GM19395 (cell line): ENCODE results near the gene SCPEP1.
A peak's percentile ranks its signal among the peaks of the same experiment; 100 is the strongest.
"Not testable (repeated sequence)": the region's sequence is repeated elsewhere in the genome, so short reads cannot be mapped to it uniquely, and the experiment has no call there.

ENCODE experiments used
- ATAC-seq: cut with Tn5 transposase; IDR thresholded peaks from one replicate; pipeline ENCODE4 v1.9.1; 2021; ENCODE audit warnings: mild to moderate bottlenecking, moderate library complexity; ENCODE audit not compliant: unreplicated experiment

Gene SCPEP1

GRCh38 chr17:56960596-56961538, 17.1 kb upstream of the SCPEP1 start, which contains the start of gene COIL:
Gene COIL (minus strand): TSS chr17:56961050. CDS start chr17:56961019, 31 bp downstream.
- peak; percentile 97 for ATAC-seq

GRCh38 chr17:56965241-56965640, 12.7 kb upstream of the SCPEP1 start:
- not testable (repeated sequence) for ATAC-seq

DNA sequence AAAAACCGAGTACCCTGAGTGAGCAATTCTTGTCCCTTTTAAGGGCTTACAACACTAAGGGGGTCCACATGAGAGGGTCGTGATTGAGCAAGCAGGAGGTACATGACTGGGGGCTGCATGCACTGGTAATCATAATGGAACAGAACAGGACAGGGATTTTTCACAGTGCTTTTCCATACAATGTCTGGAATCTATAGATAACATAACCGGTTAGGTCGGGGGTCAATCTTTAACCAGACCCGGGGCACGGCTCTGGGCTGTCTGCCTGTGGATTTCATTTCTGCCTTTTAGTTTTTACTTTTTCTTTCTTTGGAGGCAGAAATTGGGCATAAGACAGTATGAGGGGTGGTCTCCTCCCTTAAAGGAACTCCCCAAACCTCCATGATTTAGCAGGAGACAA, 12.2 kb upstream of the SCPEP1 start:
- not testable (repeated sequence) for ATAC-seq

- ATAC-seq: no peak
Observed at GRCh38 chr17:56966338-56966737, 11.6 kb upstream of the SCPEP1 start.

GRCh38 chr17:56970974-56971373, 7.0 kb upstream of the SCPEP1 start:
- ATAC-seq: no peak

- no peak for ATAC-seq
Observed at GRCh38 chr17:56972111-56972730, 5.7 kb upstream of the SCPEP1 start.

GRCh38 chr17:56973520-56973919, 4.4 kb upstream of the SCPEP1 start:
- ATAC-seq: no peak

DNA sequence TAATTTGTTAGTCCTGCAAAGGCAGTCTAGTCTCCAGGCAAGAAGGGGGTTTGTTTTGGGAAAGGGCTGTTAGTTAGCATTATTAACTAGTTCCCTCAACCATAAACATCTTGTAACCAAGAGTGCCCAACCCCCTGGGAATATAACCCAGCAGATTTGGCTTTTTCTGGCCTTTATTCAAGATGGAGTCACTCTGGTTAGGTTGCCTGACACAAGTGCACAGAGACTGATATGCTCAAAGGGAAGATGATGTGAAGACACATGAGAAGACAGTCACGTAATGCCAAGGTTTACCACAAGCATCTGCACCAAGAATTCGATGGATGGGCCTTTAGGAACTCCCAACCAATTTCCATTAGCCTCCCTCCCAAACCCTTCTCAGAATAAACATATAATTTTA, 3.9 kb upstream of the SCPEP1 start:
- ATAC-seq: no peak

- ATAC-seq: no peak
Observed at GRCh38 chr17:56975656-56976055, 2.3 kb upstream of the SCPEP1 start.

- no peak for ATAC-seq
Observed at GRCh38 chr17:56976941-56977608, 856 bp upstream of the SCPEP1 start.

DNA sequence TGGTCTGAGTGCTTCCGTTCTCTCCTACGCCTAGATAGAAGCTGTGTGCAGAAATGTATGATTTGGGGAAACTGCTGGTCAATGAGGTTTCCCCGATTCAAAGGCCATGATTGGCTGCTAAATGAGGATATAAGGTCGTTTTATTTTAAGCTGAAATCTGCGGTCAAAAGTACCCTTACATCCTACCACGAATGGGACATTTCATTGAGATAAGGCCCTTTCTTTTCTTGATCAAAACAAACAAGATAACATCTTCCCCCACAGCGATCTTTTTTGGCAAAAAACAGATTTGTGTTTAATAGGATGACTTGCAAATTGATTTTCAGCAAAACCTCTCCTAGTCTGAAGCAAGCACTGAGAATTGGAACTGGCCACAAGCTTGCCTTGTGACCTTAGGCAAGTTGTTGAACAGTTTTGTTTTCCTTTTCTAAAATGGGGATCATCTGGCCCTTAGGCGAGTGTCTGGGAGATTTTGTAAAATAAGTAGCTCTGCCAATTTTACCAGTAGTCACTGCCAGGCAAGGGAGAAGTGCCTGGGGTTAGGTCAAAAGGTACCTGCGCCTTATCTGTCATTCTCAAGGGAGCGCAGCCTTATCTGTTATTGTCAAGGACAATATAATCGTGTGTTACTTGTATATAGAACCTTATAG, 635 bp downstream of the SCPEP1 start:
- ATAC-seq: peak; percentile 40

DNA sequence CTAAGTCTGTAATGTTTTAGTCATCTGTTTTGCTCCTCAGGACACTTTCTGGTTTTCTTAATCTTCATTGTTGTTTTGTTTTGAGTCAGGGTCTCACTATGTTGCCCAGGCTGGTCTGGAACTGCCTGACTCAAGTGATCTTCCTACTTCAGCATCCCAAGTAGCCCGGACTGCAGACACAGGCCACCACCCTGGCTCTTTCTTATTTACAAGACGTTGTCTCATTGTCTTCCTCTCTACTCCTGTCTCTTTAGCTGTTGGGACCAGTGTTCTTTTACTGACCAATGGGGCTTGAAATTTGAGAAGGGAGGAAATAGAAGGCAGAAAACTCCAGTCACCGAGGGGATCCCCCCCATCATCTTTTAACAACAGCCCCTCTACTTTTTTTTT, 1.2 kb downstream of the SCPEP1 start:
- peak; percentile 14 for ATAC-seq

DNA sequence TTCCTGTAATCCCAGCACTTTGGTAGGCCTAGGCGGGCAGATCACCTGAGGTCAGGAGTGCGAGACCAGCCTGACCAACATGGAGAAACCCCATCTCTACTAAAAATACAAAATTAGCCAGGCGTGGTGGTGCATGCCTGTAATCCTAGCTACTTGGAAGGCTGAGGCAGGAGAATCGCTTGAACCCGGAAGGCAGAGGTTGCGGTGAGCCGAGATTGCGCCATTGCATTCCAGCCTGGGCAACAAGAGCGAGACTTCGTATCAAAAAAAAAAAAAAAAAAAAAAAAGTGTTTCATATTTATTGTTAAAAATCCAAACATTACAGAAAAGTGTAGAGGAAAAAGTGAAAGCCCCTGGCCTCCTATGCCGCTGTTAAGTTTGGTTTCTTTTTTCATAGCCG, 2.6 kb downstream of the SCPEP1 start:
- not testable (repeated sequence) for ATAC-seq

GRCh38 chr17:56982312-56982711, 4.4 kb downstream of the SCPEP1 start:
- no peak for ATAC-seq

- ATAC-seq: no peak
Observed at GRCh38 chr17:56983366-56983765, 5.4 kb downstream of the SCPEP1 start.

- no peak for ATAC-seq
Observed at GRCh38 chr17:56985371-56986162, 7.6 kb downstream of the SCPEP1 start.

DNA sequence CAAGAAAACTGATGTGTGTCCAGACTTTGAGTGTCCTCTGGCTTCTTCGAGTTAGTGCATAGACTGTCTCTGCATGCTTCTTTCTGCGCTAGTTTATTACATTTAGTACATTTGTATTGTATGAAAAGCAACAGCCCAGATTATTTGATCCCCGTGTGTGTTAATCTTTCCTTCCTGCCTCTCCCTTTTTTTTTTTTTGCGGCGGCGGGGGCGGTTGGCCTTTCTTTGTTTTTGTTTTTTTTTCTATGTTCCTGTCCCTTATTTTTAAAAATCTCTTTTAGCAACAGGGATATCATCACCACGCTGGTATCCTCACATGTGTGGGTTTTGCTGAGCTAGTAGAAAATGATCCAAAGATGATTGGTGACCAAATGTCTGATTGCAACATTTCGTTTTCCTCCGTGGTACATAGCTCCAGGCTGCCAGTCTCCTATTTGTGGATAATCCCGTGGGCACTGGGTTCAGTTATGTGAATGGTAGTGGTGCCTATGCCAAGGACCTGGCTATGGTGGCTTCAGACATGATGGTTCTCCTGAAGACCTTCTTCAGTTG, 9.4 kb downstream of the SCPEP1 start:
- ATAC-seq: no peak

DNA sequence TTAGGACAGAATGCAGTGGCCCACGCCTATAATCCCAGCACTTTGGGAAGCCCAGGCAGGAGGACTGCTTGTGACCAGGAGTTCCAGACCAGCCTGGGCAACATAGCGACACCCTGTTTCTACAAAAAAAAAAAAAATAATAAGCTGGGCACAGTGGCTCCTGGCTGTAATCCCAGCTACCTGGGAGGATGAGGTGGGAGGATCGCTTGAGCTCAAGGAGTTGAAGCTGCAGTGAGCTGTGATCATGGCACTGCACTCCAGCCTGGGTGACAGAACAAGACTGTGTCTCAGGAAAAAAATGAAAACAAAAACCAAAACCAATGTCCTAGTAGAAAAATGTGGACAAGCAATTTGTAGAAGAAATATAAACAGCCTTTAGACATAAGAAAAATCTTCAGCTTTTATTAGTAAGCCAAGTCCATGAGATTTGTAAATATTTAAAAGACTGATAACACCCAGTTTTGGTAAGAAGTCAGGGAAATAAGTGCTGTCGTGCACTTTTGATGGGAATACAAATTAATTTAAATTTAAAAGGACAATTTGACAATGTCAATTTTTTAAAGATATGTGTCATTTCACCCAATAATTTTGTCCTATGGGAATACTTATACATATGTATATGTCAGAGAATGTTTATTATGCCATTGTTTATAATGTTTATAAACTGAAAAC, 11.1 kb downstream of the SCPEP1 start:
- ATAC-seq: no peak

DNA sequence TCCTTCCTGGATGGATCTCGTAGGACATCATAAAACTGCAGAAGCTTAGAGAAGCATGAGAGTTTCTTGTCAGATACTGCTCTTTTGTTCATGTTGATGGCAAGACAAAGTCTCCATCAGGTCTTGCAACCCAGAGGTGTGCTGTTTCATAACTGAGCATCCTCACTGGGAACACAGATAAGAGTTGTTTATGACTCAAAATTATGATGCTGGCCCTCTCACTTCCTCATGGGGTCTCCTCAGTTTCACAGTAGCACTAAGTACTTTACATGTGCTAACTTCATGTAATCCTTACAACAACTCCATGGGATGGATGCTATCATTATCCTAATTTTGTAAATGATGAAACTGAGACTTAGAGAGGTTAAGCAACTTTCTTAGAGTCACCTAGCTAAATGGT, 14.4 kb downstream of the SCPEP1 start:
- ATAC-seq: no peak
